Measurements from ENCODE around the gene ZNF670. TPM values are rescaled to one million over a fixed set of nuclear protein-coding genes. Genes with fewer than 3 reads are reported as not detected.

Gene ZNF670
- total and polyA plus RNA-seq, 9 of the 15 experiments (the other 6 are each of a cell fraction or from before 2014, with no cell fraction given), result 7.1 to 23.4 (median 11.8) TPM

- TF ChIP-seq NR0B1 (IDR thresholded peaks at IDR 0.05; ENCODE audit: partially characterized antibody) (no peak), HNRNPUL1 (IDR thresholded peaks at IDR 0.05; ENCODE audit: low read length) (no peak), RAD21 (CRISPR knock-in tag; conservative IDR thresholded peaks at IDR 0.05 in 1 of 2, IDR thresholded peaks at IDR 0.05 in 1 of 2) (peak in 1 of 2 experiments; percentile 54; a peak in 2 of 4 replicates), ZNF57 (CRISPR knock-in tag; IDR thresholded peaks at IDR 0.05) (no peak), NCOA1 (IDR thresholded peaks at IDR 0.05; ENCODE audit: low read depth) (no peak), ZNF224 (CRISPR knock-in tag; IDR thresholded peaks at IDR 0.05) (no peak), NR2C2 (CRISPR knock-in tag; IDR thresholded peaks at IDR 0.05) (no peak), NR2C2 (tag; IDR thresholded peaks at IDR 0.05) (no peak), CBFA2T3 (IDR thresholded peaks at IDR 0.05) (no peak), SMARCA4 (IDR thresholded peaks at IDR 0.05) (no peak), ZBTB7A (IDR thresholded peaks at IDR 0.05; ENCODE audit: borderline replicate concordance, control insufficient read depth, low read depth, low read length) (peak; percentile 30; the same call in 1 of the 2 replicates), RBM17 (IDR thresholded peaks at IDR 0.05; ENCODE audit: borderline replicate concordance, low read depth, low read length) (no peak), PURB (CRISPR knock-in tag; IDR thresholded peaks at IDR 0.05; ENCODE audit: low read depth) (no peak), AFF1 (IDR thresholded peaks at IDR 0.05; ENCODE audit: low read depth in 1 of 2, partially characterized antibody in 2 of 2) (no peak), E2F8 (IDR thresholded peaks at IDR 0.05; ENCODE audit: low read depth, partially characterized antibody) (no peak), ESRRA (IDR thresholded peaks at IDR 0.05; ENCODE audit: borderline replicate concordance, low read depth) (peak; percentile 87), RBM15 (IDR thresholded peaks at IDR 0.05; ENCODE audit: insufficient read depth, low read length) (no peak), PRMT5 (CRISPR knock-in tag; IDR thresholded peaks at IDR 0.05) (no peak), NR2C1 (IDR thresholded peaks at IDR 0.05) (peak; percentile 17; the same call in 1 of the 2 replicates), NR2C1 (tag; IDR thresholded peaks at IDR 0.05) (no peak), TCFL5 (CRISPR knock-in tag; conservative IDR thresholded peaks at IDR 0.05) (no peak)
Observed at GRCh38 chr1:247118946-247119446, 40.4 kb upstream of the ZNF670 start (continued).

All from K562 (cell line).